ENCODE results near the gene PRR5L.

DNA sequence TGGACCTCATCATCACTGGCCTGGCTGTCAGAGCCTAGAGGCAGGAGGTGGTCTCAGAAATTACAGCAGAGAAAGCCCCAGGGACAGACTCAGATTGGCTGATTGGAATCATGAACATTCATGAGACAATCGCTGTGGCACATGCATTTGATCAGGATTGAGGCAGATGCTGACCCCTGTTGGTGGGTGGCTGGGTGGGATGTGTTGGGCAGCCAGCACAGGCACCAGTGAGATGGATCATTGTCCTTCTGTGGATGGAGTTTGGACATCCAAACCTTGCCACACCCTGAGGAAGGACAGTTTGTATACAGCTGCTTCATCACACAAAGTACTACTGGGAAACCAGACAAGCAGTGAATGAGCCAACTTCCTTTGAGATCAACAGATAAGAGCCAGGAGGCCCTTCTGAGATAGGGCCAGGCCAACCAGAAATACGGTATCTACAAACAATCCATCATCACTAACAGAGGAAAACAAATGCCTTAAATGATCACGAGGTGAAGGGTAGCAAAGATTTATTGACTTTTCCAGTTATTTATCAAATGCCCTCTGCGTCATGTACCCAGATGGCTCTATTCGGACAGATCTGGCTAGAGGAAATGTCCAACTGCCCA is 24.2 kb upstream of the PRR5L start:
- TF ChIP-seq, protein P1, sequence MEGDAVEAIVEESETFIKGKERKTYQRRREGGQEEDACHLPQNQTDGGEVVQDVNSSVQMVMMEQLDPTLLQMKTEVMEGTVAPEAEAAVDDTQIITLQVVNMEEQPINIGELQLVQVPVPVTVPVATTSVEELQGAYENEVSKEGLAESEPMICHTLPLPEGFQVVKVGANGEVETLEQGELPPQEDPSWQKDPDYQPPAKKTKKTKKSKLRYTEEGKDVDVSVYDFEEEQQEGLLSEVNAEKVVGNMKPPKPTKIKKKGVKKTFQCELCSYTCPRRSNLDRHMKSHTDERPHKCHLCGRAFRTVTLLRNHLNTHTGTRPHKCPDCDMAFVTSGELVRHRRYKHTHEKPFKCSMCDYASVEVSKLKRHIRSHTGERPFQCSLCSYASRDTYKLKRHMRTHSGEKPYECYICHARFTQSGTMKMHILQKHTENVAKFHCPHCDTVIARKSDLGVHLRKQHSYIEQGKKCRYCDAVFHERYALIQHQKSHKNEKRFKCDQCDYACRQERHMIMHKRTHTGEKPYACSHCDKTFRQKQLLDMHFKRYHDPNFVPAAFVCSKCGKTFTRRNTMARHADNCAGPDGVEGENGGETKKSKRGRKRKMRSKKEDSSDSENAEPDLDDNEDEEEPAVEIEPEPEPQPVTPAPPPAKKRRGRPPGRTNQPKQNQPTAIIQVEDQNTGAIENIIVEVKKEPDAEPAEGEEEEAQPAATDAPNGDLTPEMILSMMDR (optimal IDR thresholded peaks at IDR 0.05 in 1 of 3, IDR thresholded peaks at IDR 0.05 in 1 of 3, conservative IDR thresholded peaks at IDR 0.05 in 1 of 3; ENCODE audit: extremely low read depth in 1 of 3, insufficient read depth in 2 of 3, low read length in 3 of 3), result peak in 1 of 3 experiments; percentile 22
- TF ChIP-seq EZH2 (IDR thresholded peaks at IDR 0.05; ENCODE audit: low read length), result no peak
